ENCODE results near the gene PTGDS. TPM values are rescaled to one million over a fixed set of nuclear protein-coding genes. Genes with fewer than 3 reads are reported as not detected.

Gene PTGDS
- total RNA-seq, 3 donors from 2014 or later (not counting 1 experiment from before 2014, with no cell fraction given) = 157 to 361 (median 296) TPM

GRCh38 chr9:136996361-136997292, 19.3 kb downstream of the PTGDS start, which contains the start of gene CLIC3:
TSS of gene CLIC3 (minus strand) at chr9:136996568. CDS start at chr9:136996543, 25 bp downstream.
- DNase-seq = peak; percentile 67 to 81
- H3K4me1 Mint-ChIP-seq = peaks cover 33 to 67% of the 10 kb centered on the region in 2 donors

GRCh38 chr9:136997371-136997770, 20.1 kb downstream of the PTGDS start:
- peak overlapping the region; percentile 97 to 99 for H3K27ac Mint-ChIP-seq
- peaks cover 16% of the 10 kb centered on the region for H3K36me3 ChIP-seq (ENCODE audit: control insufficient read depth, insufficient read depth, low read length)
- peaks cover 33 to 65% of the 10 kb centered on the region in 2 donors for H3K4me1 Mint-ChIP-seq
- peaks cover 95% of the 10 kb centered on the region for H3K4me1 ChIP-seq (ENCODE audit: control insufficient read depth, insufficient read depth, low read length)
- no peaks in the 10 kb centered on the region for H3K9me3 Mint-ChIP-seq
- peak; percentile 1 to 7 (median 3) for ATAC-seq
- H3K27ac ChIP-seq (ENCODE audit: low read length) = peak overlapping the region; percentile 96
- 33% methylated on average over 10 of the region's 10 CpGs for WGBS (ENCODE audit: insufficient coverage)
- H3K9me3 ChIP-seq (ENCODE audit: control insufficient read depth, insufficient read depth, low read length) = no peaks in the 10 kb centered on the region
- H3K4me3 ChIP-seq (ENCODE audit: low read length) = peak overlapping the region; percentile 55
- H3K36me3 Mint-ChIP-seq = no peaks in the 10 kb centered on the region
- H3K27me3 Mint-ChIP-seq (ENCODE audit: low read depth in 2 of 2) = no peaks in the 10 kb centered on the region
- intact Hi-C loops (cut with micrococcal nuclease) = loop anchor here (5.0 kb wide), 1 partner anchor 150 kb away; the partner anchor contains the start of gene PHPT1
- DNase-seq = peak in 1 of 2 donors; percentile 51
- H3K4me3 Mint-ChIP-seq = peak overlapping the region; percentile 96
- TF ChIP-seq CTCF (IDR thresholded peaks at IDR 0.05) = no peak
- H3K27me3 ChIP-seq (ENCODE audit: control insufficient read depth, insufficient read depth, low read length) = no peaks in the 10 kb centered on the region

More at GRCh38 chr9:136996361-136997292, 19.3 kb downstream of the PTGDS start, which contains the start of gene CLIC3:
- peak within 1 kb of the TSS; percentile 55 for H3K4me3 ChIP-seq (ENCODE audit: low read length)
- no peak for TF ChIP-seq CTCF (IDR thresholded peaks at IDR 0.05)
- no peaks in the 10 kb centered on the region for H3K9me3 Mint-ChIP-seq
- H3K4me3 Mint-ChIP-seq = peak within 1 kb of the TSS; percentile 96
- intact Hi-C loops (cut with micrococcal nuclease) = loop anchor here (5.0 kb wide), 1 partner anchor 149 kb away; the partner anchor contains the start of gene PHPT1
- peaks cover 16% of the 10 kb centered on the region for H3K36me3 ChIP-seq (ENCODE audit: control insufficient read depth, insufficient read depth, low read length)
- H3K9me3 ChIP-seq (ENCODE audit: control insufficient read depth, insufficient read depth, low read length) = no peaks in the 10 kb centered on the region
- no peaks in the 10 kb centered on the region for H3K36me3 Mint-ChIP-seq
- no peaks in the 10 kb centered on the region for H3K27me3 ChIP-seq (ENCODE audit: control insufficient read depth, insufficient read depth, low read length)
- ATAC-seq = peak; percentile 11 to 24 (median 16)
- H3K27ac ChIP-seq (ENCODE audit: low read length) = peak within 1 kb of the TSS; percentile 96
- peaks cover 90% of the 10 kb centered on the region for H3K4me1 ChIP-seq (ENCODE audit: control insufficient read depth, insufficient read depth, low read length)
- no peaks in the 10 kb centered on the region for H3K27me3 Mint-ChIP-seq (ENCODE audit: low read depth in 2 of 2)
- 11% methylated on average over 34 of the region's 35 CpGs for WGBS (ENCODE audit: insufficient coverage)
- H3K27ac Mint-ChIP-seq = peak within 1 kb of the TSS; percentile 97 to 99

GRCh38 chr9:136997830-136998234, 20.5 kb downstream of the PTGDS start:
- H3K4me3 Mint-ChIP-seq = peak overlapping the region; percentile 96
- peak; percentile 70 to 72 for DNase-seq
- Histone ChIP-seq H3K4me1 (ENCODE audit: control insufficient read depth, insufficient read depth, low read length) (peaks cover 94% of the 10 kb centered on the region), H3K9me3 (ENCODE audit: control insufficient read depth, insufficient read depth, low read length) (no peaks in the 10 kb centered on the region), H3K27ac (ENCODE audit: low read length) (peak overlapping the region; percentile 96), H3K4me3 (ENCODE audit: low read length) (peak overlapping the region; percentile 55), H3K27me3 (ENCODE audit: control insufficient read depth, insufficient read depth, low read length) (no peaks in the 10 kb centered on the region), H3K36me3 (ENCODE audit: control insufficient read depth, insufficient read depth, low read length) (peaks cover 16% of the 10 kb centered on the region)
- peaks cover 33 to 61% of the 10 kb centered on the region in 2 donors for H3K4me1 Mint-ChIP-seq
- peak; percentile 25 to 61 (median 53) for ATAC-seq
- H3K27ac Mint-ChIP-seq = peak overlapping the region; percentile 97 to 99
- 4% methylated on average over 18 of the region's 18 CpGs for WGBS (ENCODE audit: insufficient coverage)
- no peak for TF ChIP-seq CTCF (IDR thresholded peaks at IDR 0.05)
- H3K9me3 Mint-ChIP-seq = no peaks in the 10 kb centered on the region
- no peaks in the 10 kb centered on the region for H3K27me3 Mint-ChIP-seq (ENCODE audit: low read depth in 2 of 2)
- H3K36me3 Mint-ChIP-seq = no peaks in the 10 kb centered on the region
- intact Hi-C loops (cut with micrococcal nuclease) = loop anchor here (2.0 to 5.0 kb wide), 2 partner anchors 37 to 151 kb away; partner anchors contain the start of gene PHPT1

Data from natural killer cell (primary cell).